HCT116 (cell line): ENCODE results near the gene HNRNPK. TPM values are rescaled to one million over a fixed set of nuclear protein-coding genes. Genes with fewer than 3 reads are reported as not detected.

Experiments used
- ATAC-seq: fragments of 200-7000 bp; cut with Tn5 transposase; 2 replicates; pipeline ENCODE4 v1.9.1; 2020; ENCODE audit warnings: mild to moderate bottlenecking, moderate library complexity
- BruUV-seq: library from RNA; stranded (reverse); fragments of 400-500 nt; replicated peaks from 2 replicates; lab custom pipeline; 2021; lab: Mats Ljungman, UMichigan
- CTCF ChIA-PET: fragments of 300-600 bp; sonication (Branson Sonifier 250); formaldehyde crosslinking; loops from one replicate; lab custom pipeline; 2021; ENCODE audit warnings: antibody characterized with exemption; lab: Charles Lee
- POLR2A ChIA-PET: fragments of 300-600, 350-600 bp; sonication (Branson Sonifier 250); formaldehyde crosslinking; loops from one replicate; lab custom pipeline; 2021; ENCODE audit warnings: antibody characterized with exemption; lab: Charles Lee
- RAD21 ChIA-PET, 2 experiments: fragments of 300-600 bp; sonication (Branson Sonifier 250); formaldehyde crosslinking; loops; one replicate each; lab custom pipeline; 2023; ENCODE audit warnings: low total read pairs in 2 of 2; ENCODE audit not compliant: uncharacterized antibody in 2 of 2, unreplicated experiment in 2 of 2, low non-redundant PET in 1 of 2; lab: Charles Lee
- DNase-seq: peaks from one replicate; pipeline ENCODE4 v3.0.0-alpha.2; 2010; ENCODE audit warnings: low read depth, low spot score
- H2AFZ ChIP-seq: fragments of 200-600 bp; shearing (Covaris generic), sonication (generic); 2 replicates; pipeline ENCODE4 v1.6.1; 2017; ENCODE audit warnings: low read depth, mixed run types, mixed read lengths, antibody characterized with exemption, low read length; ENCODE audit not compliant: poor library complexity, severe bottlenecking
- H3K27ac ChIP-seq: 2 replicates; pipeline ENCODE4 v1.5.1; 2012; ENCODE audit warnings: low read depth, low read length
- H3K27me3 ChIP-seq: fragments of 200-600 bp; sonication (generic); 2 replicates; pipeline ENCODE4 v1.6.1; 2016; ENCODE audit warnings: mixed run types, low read length, mixed read lengths; ENCODE audit not compliant: insufficient read depth
- H3K36me3 ChIP-seq, 2 experiments: fragments of 200-500 bp in 1 of 2; fragments of 200-600 bp in 1 of 2; sonication (Bioruptor generic) in 1 of 2; sonication (generic) in 1 of 2; 2 replicates each; pipeline versions ENCODE4 v1.5.1 to v1.6.1; 2014 to 2016; ENCODE audit warnings: low read length in 2 of 2, inconsistent platforms in 1 of 2, mixed read lengths in 1 of 2, mixed run types in 1 of 2; ENCODE audit not compliant: insufficient read depth in 2 of 2, control insufficient read depth in 1 of 2
- H3K4me1 ChIP-seq, 2 experiments: fragments of 200-600 bp in 1 of 2; sonication (generic) in 1 of 2; 2 replicates each; pipeline versions ENCODE4 v1.5.1 to v1.6.1; 2012 to 2017; ENCODE audit warnings: low read length in 2 of 2, inconsistent platforms in 1 of 2, mild to moderate bottlenecking in 1 of 2, mixed read lengths in 1 of 2, mixed run types in 1 of 2, moderate library complexity in 1 of 2; ENCODE audit not compliant: insufficient read depth in 2 of 2, control insufficient read depth in 1 of 2
- H3K4me2 ChIP-seq: fragments of 200-600 bp; sonication (generic); 2 replicates; pipeline ENCODE4 v1.6.1; 2017; ENCODE audit warnings: mixed run types, low read length, mixed read lengths
- H3K4me3 ChIP-seq, 2 experiments: fragments of 200-600 bp in 1 of 2; sonication (generic) in 1 of 2; replicated peaks in 1 of 2; 2 replicates each; pipeline ENCODE4 v1.5.1; 2011 to 2016; ENCODE audit warnings: low read length in 2 of 2, control low read depth in 1 of 2, low read depth in 1 of 2, mild to moderate bottlenecking in 1 of 2, mixed read lengths in 1 of 2, mixed run types in 1 of 2
- H3K79me2 ChIP-seq: fragments of 200-600 bp; sonication (generic); 2 replicates; pipeline ENCODE4 v1.6.1; 2017; ENCODE audit warnings: mild to moderate bottlenecking, mixed run types, low read length, moderate library complexity, mixed read lengths; ENCODE audit not compliant: insufficient read depth
- H3K9ac ChIP-seq: fragments of 200-600 bp; sonication (generic); 2 replicates; pipeline ENCODE4 v1.6.1; 2016; ENCODE audit warnings: low read length, mixed read lengths
- H3K9me2 ChIP-seq: fragments of 200-600 bp; sonication (generic), shearing (Covaris generic); 2 replicates; pipeline ENCODE4 v1.6.1; 2017; ENCODE audit warnings: mixed run types, mild to moderate bottlenecking, moderate library complexity; ENCODE audit not compliant: insufficient read depth
- H3K9me3 ChIP-seq, 2 experiments: fragments of 200-500 bp in 1 of 2; fragments of 200-600 bp in 1 of 2; sonication (Bioruptor generic) in 1 of 2; sonication (generic) in 1 of 2; 2 replicates each; pipeline ENCODE4 v1.6.1; 2014 to 2017; ENCODE audit warnings: low read length in 2 of 2, mixed read lengths in 2 of 2, inconsistent platforms in 1 of 2, low read depth in 1 of 2, mild to moderate bottlenecking in 1 of 2, mixed run types in 1 of 2, moderate library complexity in 1 of 2; ENCODE audit not compliant: control insufficient read depth in 1 of 2, insufficient read depth in 1 of 2
- H4K20me1 ChIP-seq: fragments of 200-600 bp; sonication (generic), shearing (Covaris generic); 2 replicates; pipeline ENCODE4 v1.6.1; 2017; ENCODE audit warnings: mixed run types, mild to moderate bottlenecking, moderate library complexity; ENCODE audit not compliant: insufficient read depth
- CBX3 ChIP-seq: IDR thresholded peaks from 2 replicates; pipeline ENCODE4 v1.6.1; 2012; ENCODE audit warnings: low read depth
- CEBPB ChIP-seq: IDR thresholded peaks from 2 replicates; pipeline ENCODE4 v1.6.1; 2012; ENCODE audit warnings: low read depth
- EGR1 ChIP-seq: IDR thresholded peaks from 2 replicates; pipeline ENCODE4 v1.6.1; 2012; ENCODE audit warnings: low read depth
- ELF1 ChIP-seq: IDR thresholded peaks from 2 replicates; pipeline ENCODE4 v1.6.1; 2012; ENCODE audit warnings: low read depth, borderline replicate concordance
- EZH2 ChIP-seq: fragments of 200-600 bp; sonication (generic); IDR thresholded peaks from 2 replicates; pipeline ENCODE4 v1.6.1; 2017; ENCODE audit warnings: antibody characterized with exemption, mixed run types
- EZH2phosphoT487 ChIP-seq: fragments of 200-600 bp; IDR thresholded peaks from 2 replicates; pipeline ENCODE4 v1.6.1; 2018; ENCODE audit warnings: antibody characterized with exemption, borderline replicate concordance
- FOSL1 ChIP-seq: IDR thresholded peaks from 2 replicates; pipeline ENCODE4 v1.6.1; 2012; ENCODE audit warnings: low read depth
- JUND ChIP-seq: IDR thresholded peaks from 2 replicates; pipeline ENCODE4 v1.6.1; 2012
- POLR2A ChIP-seq: IDR thresholded peaks from 2 replicates; pipeline ENCODE4 v1.7.0; 2011; ENCODE audit warnings: borderline replicate concordance; ENCODE audit not compliant: insufficient read depth, insufficient read length; ENCODE audit errors: extremely low read depth
- POLR2AphosphoS5 ChIP-seq: IDR thresholded peaks from 2 replicates; pipeline ENCODE4 v1.6.1; 2011; ENCODE audit warnings: mild to moderate bottlenecking, low read depth, low read length, moderate library complexity
- RAD21 ChIP-seq: IDR thresholded peaks from 2 replicates; pipeline ENCODE4 v1.6.1; 2012; ENCODE audit warnings: low read depth, mild to moderate bottlenecking
- REST ChIP-seq: IDR thresholded peaks from 2 replicates; pipeline ENCODE4 v1.6.1; 2012; ENCODE audit warnings: low read depth
- SIN3A ChIP-seq: IDR thresholded peaks from 2 replicates; pipeline ENCODE4 v1.6.1; 2012; ENCODE audit warnings: low read depth
- SP1 ChIP-seq: IDR thresholded peaks from 2 replicates; pipeline ENCODE4 v1.6.1; 2012; ENCODE audit warnings: low read depth
- SRF ChIP-seq: IDR thresholded peaks from 2 replicates; pipeline ENCODE4 v1.6.1; 2012; ENCODE audit warnings: low read depth
- ZFX ChIP-seq: fragments of 450-650 bp; IDR thresholded peaks from 2 replicates; pipeline ENCODE4 v1.6.1; 2017
- ZNF274 ChIP-seq: fragments of 200-500 bp; sonication (Bioruptor generic); IDR thresholded peaks from 2 replicates; pipeline ENCODE4 v1.6.1; 2014; ENCODE audit warnings: mild to moderate bottlenecking, low read depth, low read length, inconsistent platforms
- intact Hi-C: fragments of 100-400 bp; cut with micrococcal nuclease; formaldehyde crosslinking; loops from 2 replicates; pipeline ENCODE4 v1.10.0; 2022
- total RNA-seq: library from RNA; stranded (reverse); gene quantifications from one replicate; pipeline ENCODE4 v1.2.1, GENCODE V29; 2021; ENCODE audit not compliant: unreplicated experiment
- TF ChIP-seq, protein P1 (sequence below): IDR thresholded peaks from 2 replicates; pipeline ENCODE4 v1.6.1; 2012
- TF ChIP-seq, protein P2 (sequence below), 3 experiments: fragments of 200-600 bp in 1 of 3; sonication (generic) in 1 of 3; IDR thresholded peaks in 2 of 3; conservative IDR thresholded peaks in 1 of 3; 2 replicates each; pipeline ENCODE4 v1.5.1; 2012 to 2017; ENCODE audit warnings: low read depth in 2 of 3, low read length in 2 of 3, antibody characterized with exemption in 1 of 3, borderline replicate concordance in 1 of 3, control low read depth in 1 of 3, mild to moderate bottlenecking in 1 of 3, mixed read lengths in 1 of 3, mixed run types in 1 of 3, moderate library complexity in 1 of 3; ENCODE audit not compliant: insufficient read depth in 1 of 3
- TF ChIP-seq, protein P3 (sequence below): IDR thresholded peaks from 2 replicates; pipeline ENCODE4 v1.6.1; 2012

Gene HNRNPK
- total RNA-seq, 1 experiment from 2014 or later, result 624 TPM

DNA sequence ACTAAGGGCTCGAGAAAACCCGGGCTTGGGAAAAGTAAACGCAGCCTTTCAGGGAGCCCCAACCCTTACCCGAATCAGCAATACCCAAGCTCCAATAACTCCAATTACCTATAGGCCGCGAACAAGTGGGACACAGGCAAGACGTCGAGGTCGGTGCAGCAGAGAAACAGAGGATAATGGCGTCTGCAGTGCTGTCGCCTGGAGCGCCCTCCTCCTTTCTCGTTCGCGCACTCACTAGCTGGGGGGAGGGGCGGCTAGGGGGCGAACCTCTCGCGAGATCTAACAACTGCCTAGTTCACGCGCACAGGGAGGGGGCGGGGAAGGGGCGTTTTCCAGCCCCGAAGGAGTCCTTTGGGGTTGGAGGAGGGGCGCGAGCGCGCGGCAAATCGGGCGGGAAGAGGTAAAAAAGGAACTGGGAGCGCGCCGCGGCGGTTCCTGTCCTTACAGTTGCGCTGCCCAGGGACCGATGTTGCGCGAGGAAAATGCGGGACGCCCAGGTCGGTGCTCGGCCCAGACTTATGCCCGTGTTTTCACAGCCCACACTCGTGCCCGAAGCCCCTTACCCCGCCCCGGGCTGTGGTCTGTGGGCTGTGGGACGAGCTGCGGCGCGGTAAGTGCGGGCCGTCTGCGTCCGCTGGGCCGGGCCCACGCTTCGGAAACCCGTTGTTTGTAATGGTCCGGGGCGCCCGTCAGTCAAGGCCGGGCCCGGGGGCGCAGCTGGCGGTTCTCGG is 545 bp upstream of the HNRNPK start, which contains the start of gene RMI1:
TSS of gene RMI1 (plus strand) at position 411 of the 731 bp plus-strand sequence. CDS start 20,182 bp downstream, outside the sequence.
- intact Hi-C loops, result loop anchor here (1.0 to 5.0 kb wide), 3 partner anchors 18 to 282 kb away; no protein-coding TSS in a partner anchor
- Histone ChIP-seq H3K79me2 (peaks cover 96% of the 10 kb centered on the region), H4K20me1 (peaks cover 37% of the 10 kb centered on the region), H3K9me2 (no peaks in the 10 kb centered on the region), H3K36me3 (peaks cover 24 to 38% of the 10 kb centered on the region in 2 experiments), H3K4me2 (peak within 1 kb of the TSS; percentile 81), H3K27me3 (no peaks in the 10 kb centered on the region), H3K27ac (peak within 1 kb of the TSS; percentile 96), H3K4me1 (peaks cover 9 to 24% of the 10 kb centered on the region in 2 experiments; a peak in 3 of 4 replicates), H3K9ac (peak within 1 kb of the TSS; percentile 100), H3K4me3 (peak within 1 kb of the TSS; percentile 77 to 94), H3K9me3 (no peaks in the 10 kb centered on the region), H2AFZ (no peak within 1 kb of the TSS)
- ChIA-PET RAD21 (interaction anchor here in 1 of 2 experiments (1.0 kb wide), 1 partner anchor 280 kb away, joined by 5 read pairs; no protein-coding TSS in a partner anchor), CTCF (no interaction called here), POLR2A (interaction anchor here (0.7 to 2.1 kb wide), 12 partner anchors 10 to 297 kb away, joined by 3 to 10 read pairs (median 4); partner anchors contain the start of gene KIF27)
- DNase-seq (peak; percentile 95), ATAC-seq (peak; percentile 82)
- BruUV-seq, result TSS peak; percentile 64
- TF ChIP-seq, protein P1, sequence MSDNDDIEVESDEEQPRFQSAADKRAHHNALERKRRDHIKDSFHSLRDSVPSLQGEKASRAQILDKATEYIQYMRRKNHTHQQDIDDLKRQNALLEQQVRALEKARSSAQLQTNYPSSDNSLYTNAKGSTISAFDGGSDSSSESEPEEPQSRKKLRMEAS, result peak; percentile 93
- peak; percentile 69; the same call in 1 of the 2 replicates for TF ChIP-seq CBX3
- no peak for TF ChIP-seq FOSL1
- peak; percentile 71 for TF ChIP-seq SIN3A
- no peak; the same call in none of the 2 replicates for TF ChIP-seq RAD21
- TF ChIP-seq POLR2AphosphoS5, result peak; percentile 79
- TF ChIP-seq JUND, result peak; percentile 23; the same call in 1 of the 2 replicates
- TF ChIP-seq, protein P2, sequence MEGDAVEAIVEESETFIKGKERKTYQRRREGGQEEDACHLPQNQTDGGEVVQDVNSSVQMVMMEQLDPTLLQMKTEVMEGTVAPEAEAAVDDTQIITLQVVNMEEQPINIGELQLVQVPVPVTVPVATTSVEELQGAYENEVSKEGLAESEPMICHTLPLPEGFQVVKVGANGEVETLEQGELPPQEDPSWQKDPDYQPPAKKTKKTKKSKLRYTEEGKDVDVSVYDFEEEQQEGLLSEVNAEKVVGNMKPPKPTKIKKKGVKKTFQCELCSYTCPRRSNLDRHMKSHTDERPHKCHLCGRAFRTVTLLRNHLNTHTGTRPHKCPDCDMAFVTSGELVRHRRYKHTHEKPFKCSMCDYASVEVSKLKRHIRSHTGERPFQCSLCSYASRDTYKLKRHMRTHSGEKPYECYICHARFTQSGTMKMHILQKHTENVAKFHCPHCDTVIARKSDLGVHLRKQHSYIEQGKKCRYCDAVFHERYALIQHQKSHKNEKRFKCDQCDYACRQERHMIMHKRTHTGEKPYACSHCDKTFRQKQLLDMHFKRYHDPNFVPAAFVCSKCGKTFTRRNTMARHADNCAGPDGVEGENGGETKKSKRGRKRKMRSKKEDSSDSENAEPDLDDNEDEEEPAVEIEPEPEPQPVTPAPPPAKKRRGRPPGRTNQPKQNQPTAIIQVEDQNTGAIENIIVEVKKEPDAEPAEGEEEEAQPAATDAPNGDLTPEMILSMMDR (IDR thresholded peaks at IDR 0.05 in 2 of 3, conservative IDR thresholded peaks at IDR 0.05 in 1 of 3; ENCODE audit: borderline replicate concordance in 1 of 3, insufficient read depth in 1 of 3, low read depth in 2 of 3, low read length in 2 of 3), result 0 out of 6 replicates have a peak, but pooled peaks of 1 of the 3 experiments have one; percentile 7
- no peak for TF ChIP-seq EZH2phosphoT487
- TF ChIP-seq EGR1, result peak; percentile 67
- TF ChIP-seq EZH2, result no peak
- TF ChIP-seq REST, result no peak
- TF ChIP-seq SRF, result no peak; the same call in 1 of the 2 replicates
- TF ChIP-seq POLR2A, result peak; percentile 80
- TF ChIP-seq CEBPB, result no peak
- no peak; the same call in 1 of the 2 replicates for TF ChIP-seq SP1
- TF ChIP-seq, protein P3, sequence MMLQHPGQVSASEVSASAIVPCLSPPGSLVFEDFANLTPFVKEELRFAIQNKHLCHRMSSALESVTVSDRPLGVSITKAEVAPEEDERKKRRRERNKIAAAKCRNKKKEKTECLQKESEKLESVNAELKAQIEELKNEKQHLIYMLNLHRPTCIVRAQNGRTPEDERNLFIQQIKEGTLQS, result no peak
- TF ChIP-seq ZNF274, result no peak
- TF ChIP-seq ELF1, result no peak
- peak; percentile 91; the same call in 1 of the 2 replicates for TF ChIP-seq ZFX
